Measurements from ENCODE around the gene VPS13D.

VPS13D gene

DNA sequence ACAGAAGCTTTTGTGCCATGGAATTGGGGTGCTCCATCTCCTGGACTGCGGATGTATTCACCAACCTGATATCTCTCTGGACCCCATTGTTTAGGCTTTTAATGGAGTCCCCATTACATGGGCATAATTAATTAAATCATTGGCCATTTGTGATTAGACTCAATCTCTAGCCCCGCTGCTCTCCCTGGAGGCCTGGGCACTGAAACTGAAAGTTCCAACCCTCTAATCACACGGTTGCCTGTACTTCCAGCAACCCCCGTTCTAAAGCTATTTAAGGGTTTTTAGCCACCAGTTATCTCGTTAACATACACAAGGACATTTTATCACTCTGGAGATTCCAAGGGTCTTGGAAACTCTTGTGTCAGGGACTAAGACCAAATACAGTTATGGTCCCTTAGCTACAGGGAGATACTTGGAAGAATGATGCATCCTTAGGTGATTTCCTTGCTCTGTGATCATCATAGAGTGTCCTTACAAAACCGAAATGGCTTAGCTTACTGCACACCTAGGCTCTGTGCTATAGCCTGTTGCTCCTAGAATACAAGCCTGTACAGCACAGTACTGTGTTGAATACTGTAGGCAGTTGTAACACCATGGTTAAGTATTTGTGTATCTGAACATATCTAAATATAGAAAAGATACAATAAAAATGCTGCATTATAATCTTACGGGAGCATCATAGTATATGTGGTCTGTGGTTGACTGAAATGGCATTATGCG lies 71.8 kb downstream of the VPS13D start:
- TF ChIP-seq FOXM1 (IDR thresholded peaks at IDR 0.05; ENCODE audit: borderline replicate concordance, low read depth) (no peak), RAD21 (IDR thresholded peaks at IDR 0.05; ENCODE audit: low read depth) (no peak), USF1 (IDR thresholded peaks at IDR 0.05) (no peak), YY1 (IDR thresholded peaks at IDR 0.05; ENCODE audit: low read depth) (no peak), EP300 (IDR thresholded peaks at IDR 0.05; ENCODE audit: borderline replicate concordance) (no peak), NFIC (IDR thresholded peaks at IDR 0.05) (no peak), EGR1 (IDR thresholded peaks at IDR 0.05) (no peak), CREB1 (IDR thresholded peaks at IDR 0.05; ENCODE audit: low read depth) (no peak), TCF12 (IDR thresholded peaks at IDR 0.05; ENCODE audit: low read depth) (no peak), ZBTB7A (IDR thresholded peaks at IDR 0.05; ENCODE audit: low read depth) (no peak), TEAD4 (IDR thresholded peaks at IDR 0.05) (no peak), CEBPB (IDR thresholded peaks at IDR 0.05) (no peak), REST (IDR thresholded peaks at IDR 0.05; ENCODE audit: low read depth) (no peak), MAX (IDR thresholded peaks at IDR 0.05) (no peak), TAF1 (IDR thresholded peaks at IDR 0.05; ENCODE audit: low read depth) (no peak)

DNA sequence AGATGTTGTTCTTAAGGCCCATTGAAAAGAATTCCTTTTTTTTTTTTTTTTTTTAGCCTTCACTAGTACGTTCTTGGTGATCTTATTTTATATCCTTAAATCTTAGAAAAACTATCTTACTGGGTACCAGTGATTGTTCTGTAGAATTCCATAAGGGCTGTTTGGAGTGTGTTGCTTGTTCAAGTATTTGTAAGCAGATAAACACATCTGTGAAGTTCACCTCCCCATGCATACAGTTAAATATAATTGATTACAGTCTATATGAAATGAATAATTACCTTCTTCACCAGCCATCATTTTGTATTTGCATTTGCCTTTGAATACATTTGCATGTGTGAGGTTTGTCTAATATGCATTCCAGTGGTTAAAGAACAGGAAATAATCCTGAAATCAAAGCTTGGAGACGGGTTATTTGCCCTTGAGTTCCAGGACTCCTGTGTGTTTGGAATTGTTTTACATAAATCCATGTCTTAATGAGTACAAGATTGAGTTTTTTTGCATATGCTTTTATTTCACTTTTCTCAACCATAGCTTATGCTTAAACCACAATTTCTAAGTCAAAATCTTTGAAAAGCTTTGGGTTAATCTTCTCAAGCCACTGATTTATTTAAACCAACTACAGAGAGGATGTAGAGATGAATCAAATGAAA lies 73.1 kb downstream of the VPS13D start:
- TF ChIP-seq CEBPB (IDR thresholded peaks at IDR 0.05) (no peak), EGR1 (IDR thresholded peaks at IDR 0.05) (no peak), USF1 (IDR thresholded peaks at IDR 0.05) (no peak), REST (IDR thresholded peaks at IDR 0.05; ENCODE audit: low read depth) (no peak), FOXM1 (IDR thresholded peaks at IDR 0.05; ENCODE audit: borderline replicate concordance, low read depth) (no peak)

GRCh38 chr1:12305377-12305776 lies 75.5 kb downstream of the VPS13D start:
- TF ChIP-seq USF1 (IDR thresholded peaks at IDR 0.05) (no peak), RAD21 (IDR thresholded peaks at IDR 0.05; ENCODE audit: low read depth) (no peak), EGR1 (IDR thresholded peaks at IDR 0.05) (no peak), TAF1 (IDR thresholded peaks at IDR 0.05; ENCODE audit: low read depth) (no peak), EP300 (IDR thresholded peaks at IDR 0.05; ENCODE audit: borderline replicate concordance) (no peak), TEAD4 (IDR thresholded peaks at IDR 0.05) (no peak), CREB1 (IDR thresholded peaks at IDR 0.05; ENCODE audit: low read depth) (no peak), MAX (IDR thresholded peaks at IDR 0.05) (no peak), TCF12 (IDR thresholded peaks at IDR 0.05; ENCODE audit: low read depth) (no peak), YY1 (IDR thresholded peaks at IDR 0.05; ENCODE audit: low read depth) (no peak), NFIC (IDR thresholded peaks at IDR 0.05) (no peak), FOXM1 (IDR thresholded peaks at IDR 0.05; ENCODE audit: borderline replicate concordance, low read depth) (no peak), REST (IDR thresholded peaks at IDR 0.05; ENCODE audit: low read depth) (no peak), ZBTB7A (IDR thresholded peaks at IDR 0.05; ENCODE audit: low read depth) (no peak), CEBPB (IDR thresholded peaks at IDR 0.05) (no peak)
